Mucosa of descending colon (tissue), 3 donors: Measurements from ENCODE around the gene LGMN. TPM values are rescaled to one million over a fixed set of nuclear protein-coding genes. Genes with fewer than 3 reads are reported as not detected.

Experiments
- ATAC-seq: fragments of 200-7000 bp; cut with Tn5 transposase; one replicate; pipeline ENCODE4 v1.9.1; 2020; ENCODE audit warnings: mild to moderate bottlenecking, moderate library complexity
- DNase-seq, 3 donors: peaks; one replicate each; pipeline ENCODE4 v3.0.0-alpha.2; 2020
- H3K36me3 ChIP-seq: fragments of 200-600 bp; one replicate; pipeline ENCODE4 v1.8.0; 2021; ENCODE audit warnings: low read depth, mild to moderate bottlenecking
- H3K4me1 ChIP-seq: fragments of 200-600 bp; one replicate; pipeline ENCODE4 v1.8.0; 2021; ENCODE audit warnings: low read depth, mild to moderate bottlenecking
- H3K4me3 ChIP-seq: fragments of 200-600 bp; one replicate; pipeline ENCODE4 v1.8.0; 2021; ENCODE audit warnings: mild to moderate bottlenecking
- H3K9me3 ChIP-seq: fragments of 200-600 bp; one replicate; pipeline ENCODE4 v1.8.0; 2021; ENCODE audit warnings: mild to moderate bottlenecking
- CTCF ChIP-seq: fragments of 200-600 bp; IDR thresholded peaks from one replicate; pipeline ENCODE4 v1.8.0; 2022; ENCODE audit warnings: antibody characterized with exemption, mild to moderate bottlenecking
- intact Hi-C, 2 donors: fragments of 100-400 bp; cut with DNase I in 1 of 2; cut with micrococcal nuclease in 1 of 2; formaldehyde crosslinking; loops; one replicate each; pipeline versions ENCODE4 v1.11.0 to v1.11.1; 2022; cut with DNase I, micrococcal nuclease
- total RNA-seq, 3 donors: library from RNA; stranded (reverse); fragmentation: NEBNext Ultra II Directional in 2 of 3; extraction: Animal tissue kit (Norgen Biotek cat#: 25700) in 2 of 3; gene quantifications; one replicate each; pipeline versions ENCODE4 v1.2.1 to v1.2.4, GENCODE V29; 2021 to 2023
- donor health status: DM: no; HTN: no; CAD: no; lungs with moderate emphysema.
- donor health status: DM: no; HTN: no; CAD: no.
- donor health status: DM: no; HTN: yes; CAD: no.

The LGMN gene
- total RNA-seq, 3 donors from 2014 or later, result 86.8 to 103 (median 94.3) TPM

- H3K36me3 ChIP-seq, result no peaks in the 10 kb centered on the region
- H3K9me3 ChIP-seq, result no peaks in the 10 kb centered on the region
- H3K4me3 ChIP-seq, result no peak overlapping the region
- no peak for TF ChIP-seq CTCF
- intact Hi-C loops, result no loop called here
- no peaks in the 10 kb centered on the region for H3K4me1 ChIP-seq
- no peak for ATAC-seq
- DNase-seq, result no peak
Observed at GRCh38 chr14:92701826-92702225, 46.6 kb downstream of the LGMN start.

GRCh38 chr14:92698393-92698792 is 50.0 kb downstream of the LGMN start:
- Histone ChIP-seq H3K9me3 (no peaks in the 10 kb centered on the region), H3K36me3 (no peaks in the 10 kb centered on the region), H3K4me3 (no peak overlapping the region), H3K4me1 (no peaks in the 10 kb centered on the region)
- no peak for ATAC-seq
- no peak for DNase-seq
- intact Hi-C loops, result no loop called here
- no peak for TF ChIP-seq CTCF

GRCh38 chr14:92696366-92696765 is 52.1 kb downstream of the LGMN start:
- DNase-seq (peak in 1 of 3 donors; percentile 7), ATAC-seq (no peak)
- Histone ChIP-seq H3K36me3 (no peaks in the 10 kb centered on the region), H3K4me1 (peaks cover 6% of the 10 kb centered on the region), H3K4me3 (no peak overlapping the region), H3K9me3 (no peaks in the 10 kb centered on the region)
- intact Hi-C loops, result no loop called here
- no peak for TF ChIP-seq CTCF

GRCh38 chr14:92695562-92695961 is 52.9 kb downstream of the LGMN start:
- DNase-seq (no peak), ATAC-seq (no peak)
- no peaks in the 10 kb centered on the region for H3K9me3 ChIP-seq
- H3K4me1 ChIP-seq, result peaks cover 6% of the 10 kb centered on the region
- no peak overlapping the region for H3K4me3 ChIP-seq
- no peaks in the 10 kb centered on the region for H3K36me3 ChIP-seq
- intact Hi-C loops, result no loop called here
- no peak for TF ChIP-seq CTCF

- H3K36me3 ChIP-seq, result no peaks in the 10 kb centered on the region
Observed at GRCh38 chr14:92694807-92695206, 53.6 kb downstream of the LGMN start.

More at GRCh38 chr14:92694807-92695206, 53.6 kb downstream of the LGMN start:
- no peak for DNase-seq
- ATAC-seq, result no peak
- intact Hi-C loops, result no loop called here
- no peak for TF ChIP-seq CTCF
- peaks cover 6% of the 10 kb centered on the region for H3K4me1 ChIP-seq
- no peaks in the 10 kb centered on the region for H3K9me3 ChIP-seq
- H3K4me3 ChIP-seq, result no peak overlapping the region
